ENCODE results near the gene BCORL1.

BCORL1 gene

DNA sequence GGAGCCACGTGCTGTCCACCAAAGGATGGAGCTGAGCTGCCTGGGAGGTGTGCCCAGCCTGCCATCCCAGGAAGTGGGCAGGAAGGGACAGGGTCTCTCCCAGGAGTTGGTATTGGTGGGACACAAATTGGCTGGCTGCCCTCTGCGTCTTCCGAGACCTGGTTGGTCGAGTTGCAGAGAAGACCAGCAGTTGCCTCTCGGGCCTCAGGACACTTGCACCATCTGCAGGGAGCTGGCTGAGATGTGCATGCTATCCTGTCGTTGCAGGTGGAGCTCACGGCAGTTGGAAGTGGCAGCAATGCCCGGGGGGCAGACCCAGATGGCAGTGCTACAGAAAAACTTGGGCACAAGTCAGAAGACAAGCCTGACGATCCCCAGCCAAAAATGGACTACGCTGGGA, 30.2 kb downstream of the BCORL1 start:
- no peak for DNase-seq

DNA sequence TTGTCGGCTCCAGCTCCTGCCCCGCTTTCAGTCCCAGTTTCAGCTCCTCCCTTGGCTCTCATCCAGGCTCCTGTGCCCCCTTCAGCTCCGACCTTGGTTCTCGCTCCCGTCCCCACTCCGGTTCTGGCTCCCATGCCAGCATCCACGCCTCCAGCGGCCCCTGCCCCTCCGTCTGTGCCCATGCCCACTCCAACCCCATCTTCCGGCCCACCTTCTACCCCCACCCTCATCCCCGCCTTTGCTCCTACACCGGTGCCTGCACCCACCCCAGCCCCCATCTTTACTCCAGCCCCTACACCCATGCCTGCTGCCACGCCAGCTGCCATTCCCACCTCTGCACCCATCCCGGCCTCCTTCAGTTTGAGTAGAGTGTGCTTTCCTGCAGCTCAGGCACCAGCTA, 31.2 kb downstream of the BCORL1 start:
- no peak for DNase-seq

DNA sequence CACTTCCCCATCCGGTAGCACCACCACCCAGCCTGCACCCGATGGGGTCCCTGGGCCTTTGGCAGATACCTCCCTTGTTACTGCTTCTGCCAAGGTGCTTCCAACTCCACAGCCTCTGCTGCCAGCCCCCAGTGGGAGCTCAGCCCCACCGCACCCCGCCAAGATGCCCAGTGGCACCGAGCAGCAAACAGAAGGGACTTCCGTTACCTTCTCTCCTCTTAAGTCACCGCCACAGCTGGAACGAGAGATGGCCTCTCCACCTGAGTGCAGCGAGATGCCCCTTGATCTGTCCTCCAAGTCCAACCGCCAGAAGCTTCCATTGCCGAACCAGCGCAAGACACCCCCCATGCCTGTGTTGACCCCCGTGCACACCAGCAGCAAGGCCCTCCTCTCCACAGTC, 31.9 kb downstream of the BCORL1 start:
- DNase-seq, result no peak

DNA sequence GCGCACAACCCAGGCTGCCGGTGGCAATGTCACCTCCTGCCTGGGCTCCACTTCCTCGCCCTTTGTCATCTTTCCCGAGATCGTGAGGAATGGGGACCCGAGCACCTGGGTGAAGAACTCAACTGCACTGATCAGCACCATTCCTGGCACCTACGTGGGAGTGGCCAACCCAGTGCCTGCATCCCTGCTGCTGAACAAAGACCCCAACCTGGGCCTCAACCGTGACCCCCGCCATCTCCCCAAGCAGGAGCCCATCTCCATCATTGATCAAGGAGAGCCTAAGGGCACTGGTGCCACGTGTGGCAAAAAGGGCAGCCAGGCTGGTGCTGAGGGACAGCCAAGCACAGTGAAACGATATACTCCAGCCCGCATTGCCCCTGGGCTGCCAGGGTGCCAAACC, 32.3 kb downstream of the BCORL1 start:
- no peak for DNase-seq

GRCh38 chrX:130015181-130015580, 32.7 kb downstream of the BCORL1 start:
- DNase-seq, result no peak

GRCh38 chrX:130018143-130018542, 35.7 kb downstream of the BCORL1 start:
- no peak for DNase-seq

GRCh38 chrX:130020661-130021324, 38.4 kb downstream of the BCORL1 start:
- DNase-seq, result no peak

GRCh38 chrX:130024127-130024526, 41.7 kb downstream of the BCORL1 start:
- peak; percentile 89 for DNase-seq

- DNase-seq, result no peak
Measured at GRCh38 chrX:130025256-130025655, 42.8 kb downstream of the BCORL1 start.

DNA sequence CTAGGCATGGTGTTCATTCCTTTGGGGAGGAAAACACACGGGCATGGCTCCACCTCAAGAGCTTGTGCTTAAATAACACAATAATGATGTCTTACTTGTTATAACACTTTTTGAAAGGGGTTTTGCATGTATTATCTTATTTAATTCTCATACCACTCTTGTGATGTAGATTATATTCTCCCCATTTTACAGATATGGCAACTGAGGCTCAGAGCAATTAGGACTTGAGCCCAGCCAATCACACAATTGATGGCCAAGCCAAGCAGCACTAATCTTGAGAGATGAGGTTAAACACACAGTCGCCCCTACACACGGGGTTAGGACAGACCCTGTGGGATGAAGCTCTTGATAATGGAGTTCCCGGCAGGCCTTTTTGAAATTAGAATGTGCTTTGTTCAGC, 45.1 kb downstream of the BCORL1 start:
- DNase-seq, result no peak

DNA sequence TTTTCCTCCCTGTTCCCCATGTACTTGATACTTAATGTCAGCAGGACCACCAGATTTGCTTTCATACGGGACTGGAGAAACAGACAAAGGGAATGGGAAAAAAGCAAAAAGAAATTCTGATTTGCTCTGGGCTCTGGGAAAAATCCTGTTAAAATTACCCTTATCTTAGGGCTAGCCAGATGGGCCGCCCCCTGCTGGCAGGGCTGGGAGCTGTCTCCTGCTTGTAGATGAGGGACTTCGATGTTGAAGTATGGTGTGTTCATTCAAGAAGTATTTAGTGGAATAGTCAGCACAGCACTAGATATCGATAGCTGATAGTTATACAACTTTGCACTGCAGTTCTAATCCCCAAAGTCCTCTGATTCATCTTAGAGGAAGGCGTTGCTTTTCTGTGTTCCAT, 45.8 kb downstream of the BCORL1 start:
- peak; percentile 70 for DNase-seq

DNA sequence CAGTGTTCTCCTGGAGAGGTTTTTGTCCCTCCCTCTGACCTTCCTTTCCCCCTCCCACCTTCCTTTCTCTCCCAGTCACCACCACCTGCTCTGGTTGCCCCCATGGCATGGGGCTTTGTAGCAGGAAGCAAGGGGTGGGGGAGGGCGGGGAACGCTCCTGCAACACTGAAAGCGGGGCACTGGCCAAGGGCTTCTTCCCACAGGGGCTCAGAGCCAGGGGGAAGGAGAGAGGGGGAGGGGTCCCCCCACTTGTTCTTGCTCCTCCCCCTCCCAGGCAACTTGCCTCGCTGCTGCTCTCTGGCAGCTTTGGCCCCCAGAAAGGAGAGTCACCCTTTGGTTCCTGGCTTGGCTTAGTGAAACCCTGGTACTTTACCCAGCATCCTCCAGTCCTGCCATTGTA, 48.4 kb downstream of the BCORL1 start:
- no peak for DNase-seq

DNA sequence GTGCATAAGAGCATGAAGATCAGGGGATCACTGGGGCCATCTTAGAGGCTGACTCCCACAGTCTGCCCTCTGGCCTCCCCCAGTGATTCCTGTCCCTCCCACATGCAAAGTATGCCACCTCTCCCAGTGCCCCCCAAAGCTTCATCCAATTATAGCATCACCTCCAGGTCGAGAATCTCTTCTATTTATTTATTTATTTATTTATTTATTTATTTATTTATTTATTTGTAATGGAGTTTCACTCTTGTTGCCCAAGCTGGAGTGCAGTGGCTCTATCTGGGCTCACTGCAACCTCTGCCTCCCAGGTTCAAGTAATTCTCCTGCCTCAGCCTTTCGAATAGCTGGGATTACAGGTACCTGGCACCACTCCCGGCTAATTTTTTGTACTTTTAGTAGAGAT, 50.1 kb downstream of the BCORL1 start:
- DNase-seq, result no peak

GRCh38 chrX:130034178-130034577, 51.7 kb downstream of the BCORL1 start:
- DNase-seq, result no peak

DNA sequence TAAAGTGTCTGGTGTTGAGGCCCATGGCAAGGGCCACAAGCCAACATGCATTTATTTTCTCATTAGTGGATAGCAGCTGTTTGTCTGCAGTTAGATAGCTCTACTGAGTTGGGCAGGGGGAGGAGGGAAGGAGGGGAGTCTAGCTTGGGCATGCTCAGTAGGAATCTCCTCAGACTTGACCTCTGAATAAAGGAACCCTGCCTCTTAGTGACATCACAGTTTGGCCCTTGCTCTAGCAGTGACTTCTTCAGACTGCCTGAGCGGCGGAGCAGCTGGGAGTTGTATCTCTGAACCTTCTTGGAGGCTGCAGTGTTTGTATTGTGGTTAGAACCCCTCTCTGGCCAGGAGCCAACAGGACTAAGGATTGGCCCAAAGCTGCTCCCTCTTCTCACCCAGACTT, 57.4 kb downstream of the BCORL1 start:
- DNase-seq, result no peak

- no peak for DNase-seq
Measured at GRCh38 chrX:130047416-130047815, 65.0 kb downstream of the BCORL1 start.

DNA sequence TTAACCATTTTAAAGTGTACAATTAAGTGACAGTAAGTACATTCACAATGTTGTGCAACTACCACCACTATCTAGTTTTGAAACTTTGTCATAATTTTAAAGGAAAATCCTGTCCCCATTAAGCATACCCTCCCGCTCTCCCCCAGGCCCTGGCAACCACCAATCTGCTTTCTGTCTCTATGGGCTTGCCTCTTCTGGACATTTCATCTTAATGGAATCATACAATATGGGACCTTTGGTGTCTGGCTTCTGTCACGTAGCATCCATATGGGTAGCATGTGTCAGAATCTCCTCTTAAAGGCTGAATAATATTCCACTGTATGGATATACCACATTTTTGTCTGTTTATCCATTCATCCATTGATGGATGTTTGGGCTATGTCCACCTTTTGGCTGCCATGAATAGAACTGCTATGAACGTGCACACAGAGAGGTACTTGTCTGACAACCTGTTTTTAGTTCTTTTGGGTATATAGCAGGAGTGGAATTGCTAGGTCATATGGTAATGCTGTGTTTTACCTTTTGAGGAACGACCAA, 66.3 kb downstream of the BCORL1 start:
- no peak for DNase-seq

DNA sequence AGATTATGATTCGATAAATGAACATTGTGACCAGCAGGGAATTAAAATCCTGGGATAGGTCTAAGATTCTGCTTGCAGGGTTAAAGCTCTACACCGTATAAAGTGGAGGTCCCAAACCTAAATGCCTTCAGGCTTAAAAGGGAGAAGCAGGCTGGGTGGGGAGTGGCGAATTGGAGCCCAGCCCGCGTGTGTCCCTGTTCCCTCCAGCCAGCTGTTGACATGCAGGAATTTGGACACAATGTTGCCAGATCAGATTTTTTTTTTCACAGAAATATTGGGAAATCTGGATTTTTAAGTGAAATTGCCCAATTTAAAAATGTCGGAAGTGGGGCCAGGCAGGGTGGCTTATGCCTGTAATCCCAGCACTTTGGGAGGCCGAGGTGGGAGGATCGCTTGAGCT, 67.4 kb downstream of the BCORL1 start:
- DNase-seq, result no peak

GRCh38 chrX:130051176-130051845, 68.9 kb downstream of the BCORL1 start:
- no peak for DNase-seq

- DNase-seq, result no peak
Measured at GRCh38 chrX:130053236-130053635, 70.8 kb downstream of the BCORL1 start.

- DNase-seq, result no peak
Measured at GRCh38 chrX:130055103-130055502, 72.7 kb downstream of the BCORL1 start.

GRCh38 chrX:130055899-130056298, 73.5 kb downstream of the BCORL1 start:
- DNase-seq, result no peak

DNA sequence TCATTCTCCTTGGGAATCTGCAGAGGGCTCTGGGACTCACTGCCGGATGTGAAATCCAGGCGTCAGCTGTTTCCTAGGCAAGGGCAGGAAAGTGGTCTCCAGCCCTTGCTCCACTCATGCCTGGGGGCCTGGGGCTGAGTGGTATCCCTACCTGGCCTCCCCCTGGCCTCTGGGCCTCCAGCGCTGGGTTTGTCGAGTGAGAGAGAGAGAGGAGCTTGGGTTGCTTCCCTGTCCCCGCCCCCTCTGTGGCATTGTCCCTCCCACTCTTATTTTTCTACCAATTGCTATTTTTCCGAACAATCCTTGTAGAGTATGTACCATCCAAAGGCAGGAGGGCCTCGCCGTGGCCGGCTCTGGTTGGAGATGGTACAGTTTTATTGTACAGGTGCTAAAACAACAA, 74.8 kb downstream of the BCORL1 start:
- DNase-seq, result no peak

DNA sequence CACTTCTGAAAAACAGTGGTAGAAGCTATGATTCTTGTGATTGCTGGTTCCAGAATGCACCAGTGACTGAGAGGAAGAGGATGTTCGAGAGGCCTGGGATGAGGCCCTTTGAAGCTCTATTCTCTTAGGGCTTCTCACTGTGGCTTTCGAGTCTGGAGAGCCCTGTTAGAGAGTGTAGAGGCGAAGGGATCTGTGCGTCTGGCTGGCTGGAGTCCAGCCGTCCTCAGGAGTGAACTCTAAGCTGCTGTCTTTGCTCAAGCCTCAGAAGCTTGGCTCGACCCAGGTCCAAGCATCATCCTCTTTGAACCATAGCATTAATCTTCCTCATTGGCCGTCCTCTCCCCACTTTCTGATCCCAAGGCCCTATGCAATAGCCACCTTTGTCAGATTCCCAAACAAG, 76.2 kb downstream of the BCORL1 start:
- no peak for DNase-seq

Measured in CD4-positive, alpha-beta T cell treated with Interleukin-17A for 4 hours (primary cell).